Uterus (tissue), 2 donors: ENCODE results near the gene FMN1.

Experiments used
- CTCF ChIP-seq, 4 experiments: fragments of 200-600 bp in 2 of 4; fragments of 450-650 bp in 2 of 4; sonication (generic) in 2 of 4; IDR thresholded peaks; one replicate each; pipeline ENCODE4 v1.5.1; 2016 to 2019; ENCODE audit warnings: antibody characterized with exemption in 4 of 4, mild to moderate bottlenecking in 2 of 4, moderate library complexity in 1 of 4
- POLR2A ChIP-seq, 2 donors: fragments of 450-650 bp; IDR thresholded peaks; one replicate each; pipeline ENCODE4 v1.6.1; 2016; ENCODE audit warnings: antibody characterized with exemption in 2 of 2, mild to moderate bottlenecking in 1 of 2, moderate library complexity in 1 of 2

- TF ChIP-seq CTCF (IDR thresholded peaks at IDR 0.05): no peak
- TF ChIP-seq POLR2A (IDR thresholded peaks at IDR 0.05): no peak
Observed at GRCh38 chr15:33083232-33084081, 111.1 kb downstream of the FMN1 start.
